ENCODE measurements around the gene OXCT2. TPM values are rescaled to one million over a fixed set of nuclear protein-coding genes. Genes with fewer than 3 reads are reported as not detected.
A peak's percentile ranks its signal among the peaks of the same experiment; 100 is the strongest.

Gene OXCT2
- total and polyA plus RNA-seq, 12 donors, result 0.06 to 2.4 (median 0.42) TPM; not detected in 1

DNA sequence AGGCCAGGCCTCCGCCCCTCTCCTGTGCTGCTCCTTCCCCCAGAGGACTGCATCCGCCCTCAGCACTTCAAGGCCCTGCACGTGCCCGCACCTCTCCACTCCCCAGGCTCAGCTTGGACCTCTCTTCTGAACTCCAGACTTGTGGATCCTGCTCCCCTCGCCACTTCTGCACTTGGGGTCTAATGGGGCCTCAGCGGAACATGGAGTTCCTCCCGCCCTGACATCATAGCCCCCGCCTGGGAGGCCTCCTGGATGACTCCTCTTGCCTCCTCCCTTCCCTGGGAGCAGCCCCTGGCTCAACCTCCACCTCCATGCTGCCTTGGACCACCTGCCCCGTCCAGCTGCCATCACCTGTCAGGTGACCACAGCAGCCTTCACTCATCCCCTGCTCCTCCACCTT is 10.1 kb downstream of the OXCT2 start:
- Histone ChIP-seq H3K27ac (no peak overlapping the region), H3K36me3 (replicated peaks in 1 of 2) (peaks cover 0 to 13% of the 10 kb centered on the region in 2 donors), H3K9me3 (replicated peaks in 1 of 3) (no peaks in the 10 kb centered on the region), H3K27me3 (no peaks in the 10 kb centered on the region), H3K4me3 (no peak overlapping the region), H3K4me1 (replicated peaks in 1 of 2) (no peaks in the 10 kb centered on the region)
- WGBS, 4 donors, result 82 to 92% (median 87%) methylated on average over 8 to 9 of the region's 9 CpGs
- no peak for TF ChIP-seq POLR2A (IDR thresholded peaks at IDR 0.05)
- TF ChIP-seq, protein P1, sequence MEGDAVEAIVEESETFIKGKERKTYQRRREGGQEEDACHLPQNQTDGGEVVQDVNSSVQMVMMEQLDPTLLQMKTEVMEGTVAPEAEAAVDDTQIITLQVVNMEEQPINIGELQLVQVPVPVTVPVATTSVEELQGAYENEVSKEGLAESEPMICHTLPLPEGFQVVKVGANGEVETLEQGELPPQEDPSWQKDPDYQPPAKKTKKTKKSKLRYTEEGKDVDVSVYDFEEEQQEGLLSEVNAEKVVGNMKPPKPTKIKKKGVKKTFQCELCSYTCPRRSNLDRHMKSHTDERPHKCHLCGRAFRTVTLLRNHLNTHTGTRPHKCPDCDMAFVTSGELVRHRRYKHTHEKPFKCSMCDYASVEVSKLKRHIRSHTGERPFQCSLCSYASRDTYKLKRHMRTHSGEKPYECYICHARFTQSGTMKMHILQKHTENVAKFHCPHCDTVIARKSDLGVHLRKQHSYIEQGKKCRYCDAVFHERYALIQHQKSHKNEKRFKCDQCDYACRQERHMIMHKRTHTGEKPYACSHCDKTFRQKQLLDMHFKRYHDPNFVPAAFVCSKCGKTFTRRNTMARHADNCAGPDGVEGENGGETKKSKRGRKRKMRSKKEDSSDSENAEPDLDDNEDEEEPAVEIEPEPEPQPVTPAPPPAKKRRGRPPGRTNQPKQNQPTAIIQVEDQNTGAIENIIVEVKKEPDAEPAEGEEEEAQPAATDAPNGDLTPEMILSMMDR (IDR thresholded peaks at IDR 0.05), result no peak
- DNase-seq, result peak in 1 of 7 donors; percentile 48
- intact Hi-C loops (cut with DNase I), result no loop called here

DNA sequence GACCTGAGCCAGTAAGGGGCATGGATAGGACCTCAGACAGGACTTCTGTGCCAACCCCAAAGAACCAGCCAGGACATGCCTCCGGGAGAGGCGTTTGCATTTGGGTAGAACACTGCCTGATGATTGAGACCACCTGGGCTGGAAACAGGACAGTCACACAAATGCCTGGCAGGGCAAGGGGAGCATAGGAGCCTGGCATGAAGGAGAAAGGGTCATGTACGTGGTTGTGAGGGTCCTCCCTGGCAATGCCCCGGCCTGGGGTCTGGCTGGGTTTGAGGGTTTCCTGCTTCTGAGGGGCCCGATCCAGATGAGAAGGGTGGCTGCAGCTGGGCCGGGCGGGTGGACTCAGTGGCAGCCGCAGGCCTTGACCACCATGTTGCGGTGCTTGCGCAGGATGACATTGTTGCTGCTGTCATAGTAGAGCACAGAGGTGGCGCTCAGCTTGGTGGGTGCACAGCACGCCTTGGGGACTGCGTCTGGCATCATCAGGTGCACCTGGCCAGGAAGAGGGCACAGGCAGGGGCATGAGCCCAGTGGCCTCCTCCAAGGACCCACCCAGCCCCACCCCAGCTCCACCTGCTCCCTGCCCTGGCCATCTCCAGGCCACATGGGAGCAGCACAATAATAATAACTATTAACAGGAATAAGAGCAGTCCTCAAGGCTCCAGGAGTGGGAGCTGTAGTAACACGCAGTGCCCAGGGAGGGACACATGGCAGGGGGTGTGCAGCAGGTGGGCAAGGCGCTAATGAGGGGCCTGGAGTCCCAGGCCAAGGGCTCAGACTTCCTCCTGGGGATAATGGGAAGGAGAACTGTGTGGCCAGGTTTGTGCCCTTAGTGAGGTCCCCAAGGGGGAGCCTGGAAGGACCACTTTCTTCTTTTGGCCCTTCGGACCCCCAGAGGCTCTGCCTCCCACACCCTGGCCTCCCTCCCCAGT is 10.8 kb downstream of the OXCT2 start:
- TF ChIP-seq, protein P1 (IDR thresholded peaks at IDR 0.05), result no peak
- TF ChIP-seq POLR2A (IDR thresholded peaks at IDR 0.05), result no peak
- 94 to 97% (median 95%) methylated on average over 8 to 16 of the region's 16 CpGs for WGBS, 4 donors
- H3K27ac ChIP-seq, result no peak overlapping the region
- no peaks in the 10 kb centered on the region for H3K27me3 ChIP-seq
- H3K9me3 ChIP-seq (replicated peaks in 1 of 3), result no peaks in the 10 kb centered on the region
- peaks cover 0 to 20% of the 10 kb centered on the region in 2 donors for H3K36me3 ChIP-seq (replicated peaks in 1 of 2)
- no peaks in the 10 kb centered on the region for H3K4me1 ChIP-seq (replicated peaks in 1 of 2)
- intact Hi-C loops (cut with DNase I), result no loop called here
- DNase-seq, result no peak
- H3K4me3 ChIP-seq, result no peak overlapping the region

DNA sequence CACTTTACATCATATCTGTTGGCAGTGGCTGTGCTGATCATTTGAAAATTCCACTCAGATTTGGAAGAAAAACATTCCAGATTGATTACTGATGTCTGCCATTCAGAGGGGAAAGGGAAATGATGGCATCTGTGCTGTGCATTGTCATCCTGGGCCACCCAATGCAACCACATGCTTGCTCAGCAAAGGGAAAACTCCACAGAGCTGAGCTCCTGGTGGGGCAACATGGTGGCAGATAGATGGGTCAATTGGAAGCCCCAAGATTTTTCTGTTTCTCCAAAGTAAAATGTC is 11.8 kb downstream of the OXCT2 start:
- TF ChIP-seq, protein P1 (IDR thresholded peaks at IDR 0.05), result no peak
- no peak for TF ChIP-seq POLR2A (IDR thresholded peaks at IDR 0.05)
- intact Hi-C loops (cut with DNase I), result no loop called here
- Histone ChIP-seq H3K27me3 (no peaks in the 10 kb centered on the region), H3K9me3 (replicated peaks in 1 of 3) (no peaks in the 10 kb centered on the region), H3K36me3 (replicated peaks in 1 of 2) (peaks cover 0 to 29% of the 10 kb centered on the region in 2 donors), H3K4me3 (no peak overlapping the region), H3K4me1 (replicated peaks in 1 of 2) (no peaks in the 10 kb centered on the region), H3K27ac (no peak overlapping the region)
- DNase-seq, result no peak

DNA sequence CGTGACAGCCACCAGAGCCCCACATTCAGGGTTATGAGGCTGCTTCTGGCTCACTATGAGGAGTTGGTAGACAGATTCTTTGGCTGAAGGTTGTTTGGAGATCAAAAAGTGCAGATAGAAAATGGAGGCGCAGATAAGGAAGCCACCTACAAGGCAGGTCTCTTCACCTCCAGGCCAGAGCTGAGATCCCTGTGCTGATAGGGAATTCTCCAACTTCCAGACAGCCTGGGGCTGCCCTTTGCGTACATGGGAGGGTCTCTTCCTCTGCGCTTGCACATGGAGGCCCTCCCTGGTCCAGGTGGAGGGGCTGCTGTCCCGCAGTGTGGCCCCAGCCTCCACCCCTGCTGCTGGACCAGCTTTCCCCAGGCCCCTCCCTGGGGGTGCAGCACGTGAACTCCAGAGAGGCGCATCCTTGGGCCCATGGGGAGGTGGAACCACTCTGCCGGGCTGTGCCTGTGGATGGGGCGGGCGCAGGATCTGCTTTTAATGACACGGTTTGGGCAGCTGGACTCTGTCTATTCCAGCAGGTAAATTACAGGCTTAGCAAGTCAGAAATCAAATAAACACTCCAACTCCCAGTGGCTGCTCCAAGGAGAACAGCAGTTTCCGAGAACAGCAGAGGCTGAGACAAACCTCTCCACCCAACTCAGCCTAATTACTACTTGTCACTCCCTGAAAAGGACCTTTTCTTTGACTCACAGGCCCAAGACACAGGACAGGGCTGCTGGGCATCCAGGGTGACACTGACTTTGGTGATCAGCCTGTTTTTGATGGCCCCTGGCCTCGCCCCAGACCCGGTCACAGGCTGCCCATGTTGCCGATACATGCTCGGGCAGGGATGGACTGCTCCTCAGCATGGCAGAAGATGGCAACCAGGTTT is 12.4 kb downstream of the OXCT2 start:
- WGBS, 4 donors, result 91 to 97% (median 93%) methylated on average over 12 to 16 of the region's 16 CpGs
- intact Hi-C loops (cut with DNase I), result no loop called here
- Histone ChIP-seq H3K36me3 (replicated peaks in 1 of 2) (peaks cover 0 to 35% of the 10 kb centered on the region in 2 donors), H3K27me3 (no peaks in the 10 kb centered on the region), H3K4me3 (no peak overlapping the region), H3K4me1 (replicated peaks in 1 of 2) (no peaks in the 10 kb centered on the region), H3K9me3 (replicated peaks in 1 of 3) (no peaks in the 10 kb centered on the region), H3K27ac (no peak overlapping the region)
- TF ChIP-seq, protein P1 (IDR thresholded peaks at IDR 0.05), result no peak
- no peak for TF ChIP-seq POLR2A (IDR thresholded peaks at IDR 0.05)
- no peak for DNase-seq
